Kidney (tissue), 14 donors: ENCODE results near the gene ASTL. TPM values are rescaled to one million over a fixed set of nuclear protein-coding genes. Genes with fewer than 3 reads are reported as not detected.

ENCODE experiments used
- DNase-seq, 5 donors: peaks; one replicate each; pipeline ENCODE4 v3.0.0-alpha.2; 2013 to 2020
- FAIRE-seq: peaks from 2 replicates; lab custom pipeline; 2012; peaks lifted over from hg19 to GRCh38; lab: Jason Lieb, UNC
- H3K27ac ChIP-seq, 2 donors: one replicate each; pipeline ENCODE4 v1.7.0; 2013; ENCODE audit warnings: low read depth in 2 of 2, low read length in 2 of 2, inconsistent platforms in 1 of 2
- H3K27me3 ChIP-seq: one replicate; pipeline ENCODE4 v1.7.1; 2013; ENCODE audit warnings: low read length, inconsistent platforms; ENCODE audit not compliant: control insufficient read depth, insufficient read depth
- H3K36me3 ChIP-seq, 3 donors: one replicate each; pipeline versions ENCODE4 v1.7.0 to v1.7.1; 2013; ENCODE audit warnings: low read length in 3 of 3, control low read depth in 1 of 3, inconsistent platforms in 1 of 3; ENCODE audit not compliant: insufficient read depth in 3 of 3, control insufficient read depth in 2 of 3
- H3K4me1 ChIP-seq, 3 donors: one replicate each; pipeline versions ENCODE4 v1.7.0 to v1.7.1; 2013; ENCODE audit warnings: low read length in 3 of 3, inconsistent platforms in 1 of 3, low read depth in 1 of 3; ENCODE audit not compliant: control insufficient read depth in 2 of 3, insufficient read depth in 2 of 3
- H3K4me3 ChIP-seq, 3 donors: one replicate each; pipeline versions ENCODE4 v1.7.0 to v1.8.1; 2013; ENCODE audit warnings: low read length in 3 of 3, control low read depth in 1 of 3, inconsistent platforms in 1 of 3
- H3K9ac ChIP-seq, 3 donors: one replicate each; pipeline versions ENCODE4 v1.7.0 to v1.7.1; 2013; ENCODE audit warnings: low read length in 3 of 3, control low read depth in 1 of 3, inconsistent platforms in 1 of 3
- H3K9me3 ChIP-seq, 3 donors: one replicate each; pipeline versions ENCODE4 v1.7.0 to v1.7.1; 2013; ENCODE audit warnings: low read length in 3 of 3, control low read depth in 1 of 3, inconsistent platforms in 1 of 3; ENCODE audit not compliant: control insufficient read depth in 2 of 3, insufficient read depth in 1 of 3
- intact Hi-C: fragments of 100-400 bp; cut with DNase I; formaldehyde crosslinking; loops from one replicate; pipeline ENCODE4 v1.11.1; 2022
- polyA plus RNA-seq: library from polyadenylated mRNA; stranded (reverse); fragments of 350-450 nt; fragmentation: Illumina TruSeq; extraction: RNeasy Lipid Tissue Mini Kit (QIAGEN cat#74804); gene quantifications from one replicate; pipeline ENCODE4 v1.2.3, GENCODE V29; 2014; ENCODE audit warnings: low read depth, low replicate concordance; ENCODE audit not compliant: insufficient read depth
- total RNA-seq: library from RNA; stranded (reverse); fragmentation: NEBNext Ultra II Directional; extraction: Animal tissue kit (Norgen Biotek cat#: 25700); gene quantifications from one replicate; pipeline ENCODE4 v1.2.1, GENCODE V29; 2021
- TF ChIP-seq, protein P1 (sequence below): IDR thresholded peaks from 3 replicates; pipeline ENCODE4 v1.5.1; 2012; ENCODE audit warnings: mild to moderate bottlenecking, moderate library complexity, borderline replicate concordance; ENCODE audit not compliant: insufficient read depth; ENCODE audit errors: extremely low read depth
- donor health status: control.
- donor health status: control.
- donor health status: control.
- donor health status: control.
- donor health status: control.
- donor health status: DM: yes; HTN: yes; CAD: no.
- donor health status: Normal renal cell carcinoma (clear cell type).

The ASTL gene
- total and polyA plus RNA-seq, 2 donors from 2014 or later: not detected

DNA sequence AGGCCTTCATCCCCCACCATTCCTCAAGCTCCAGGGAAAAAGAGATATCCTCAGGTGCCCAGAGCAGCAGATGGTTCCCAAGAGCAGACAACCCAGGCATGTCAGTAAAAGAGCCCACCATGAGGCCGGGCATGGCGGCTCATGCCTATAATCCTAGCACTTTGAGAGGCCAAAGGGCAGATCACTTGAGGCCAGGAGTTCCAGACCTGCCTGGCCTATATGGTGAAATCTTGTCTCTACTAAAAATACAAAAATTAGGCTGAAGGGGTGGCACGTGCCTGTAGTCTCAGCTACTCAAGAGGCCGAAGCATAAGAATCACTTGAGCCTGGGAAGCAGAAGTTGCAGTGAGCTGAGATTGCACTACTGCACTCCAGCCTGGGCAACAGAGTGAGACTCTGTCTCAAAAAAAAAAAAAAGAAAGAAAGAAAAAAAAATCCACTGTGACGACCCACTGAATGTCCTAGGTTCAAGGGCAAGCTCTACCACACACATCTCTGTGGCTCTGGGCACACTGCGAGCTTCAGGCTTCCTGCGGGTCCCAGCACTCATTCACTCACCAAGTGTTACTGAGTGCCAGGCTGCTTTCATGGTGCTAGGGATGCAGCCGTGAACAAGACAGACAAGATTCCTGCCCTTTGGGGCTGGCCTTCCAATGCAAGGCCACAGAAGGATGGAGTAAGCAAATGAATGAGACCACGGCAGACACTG, 13.4 kb upstream of the ASTL start:
- no peaks in the 10 kb centered on the region for H3K36me3 ChIP-seq
- H3K4me1 ChIP-seq: peaks cover 0 to 5% (median 0%) of the 10 kb centered on the region in 3 donors
- DNase-seq (no peak), FAIRE-seq (no peak)
- no peaks in the 10 kb centered on the region for H3K27me3 ChIP-seq
- intact Hi-C loops: no loop called here
- H3K9me3 ChIP-seq: no peaks in the 10 kb centered on the region
- no peak overlapping the region for H3K4me3 ChIP-seq
- TF ChIP-seq, protein P1, sequence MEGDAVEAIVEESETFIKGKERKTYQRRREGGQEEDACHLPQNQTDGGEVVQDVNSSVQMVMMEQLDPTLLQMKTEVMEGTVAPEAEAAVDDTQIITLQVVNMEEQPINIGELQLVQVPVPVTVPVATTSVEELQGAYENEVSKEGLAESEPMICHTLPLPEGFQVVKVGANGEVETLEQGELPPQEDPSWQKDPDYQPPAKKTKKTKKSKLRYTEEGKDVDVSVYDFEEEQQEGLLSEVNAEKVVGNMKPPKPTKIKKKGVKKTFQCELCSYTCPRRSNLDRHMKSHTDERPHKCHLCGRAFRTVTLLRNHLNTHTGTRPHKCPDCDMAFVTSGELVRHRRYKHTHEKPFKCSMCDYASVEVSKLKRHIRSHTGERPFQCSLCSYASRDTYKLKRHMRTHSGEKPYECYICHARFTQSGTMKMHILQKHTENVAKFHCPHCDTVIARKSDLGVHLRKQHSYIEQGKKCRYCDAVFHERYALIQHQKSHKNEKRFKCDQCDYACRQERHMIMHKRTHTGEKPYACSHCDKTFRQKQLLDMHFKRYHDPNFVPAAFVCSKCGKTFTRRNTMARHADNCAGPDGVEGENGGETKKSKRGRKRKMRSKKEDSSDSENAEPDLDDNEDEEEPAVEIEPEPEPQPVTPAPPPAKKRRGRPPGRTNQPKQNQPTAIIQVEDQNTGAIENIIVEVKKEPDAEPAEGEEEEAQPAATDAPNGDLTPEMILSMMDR: no peak
- H3K9ac ChIP-seq: no peak overlapping the region
- H3K27ac ChIP-seq: no peak overlapping the region

DNA sequence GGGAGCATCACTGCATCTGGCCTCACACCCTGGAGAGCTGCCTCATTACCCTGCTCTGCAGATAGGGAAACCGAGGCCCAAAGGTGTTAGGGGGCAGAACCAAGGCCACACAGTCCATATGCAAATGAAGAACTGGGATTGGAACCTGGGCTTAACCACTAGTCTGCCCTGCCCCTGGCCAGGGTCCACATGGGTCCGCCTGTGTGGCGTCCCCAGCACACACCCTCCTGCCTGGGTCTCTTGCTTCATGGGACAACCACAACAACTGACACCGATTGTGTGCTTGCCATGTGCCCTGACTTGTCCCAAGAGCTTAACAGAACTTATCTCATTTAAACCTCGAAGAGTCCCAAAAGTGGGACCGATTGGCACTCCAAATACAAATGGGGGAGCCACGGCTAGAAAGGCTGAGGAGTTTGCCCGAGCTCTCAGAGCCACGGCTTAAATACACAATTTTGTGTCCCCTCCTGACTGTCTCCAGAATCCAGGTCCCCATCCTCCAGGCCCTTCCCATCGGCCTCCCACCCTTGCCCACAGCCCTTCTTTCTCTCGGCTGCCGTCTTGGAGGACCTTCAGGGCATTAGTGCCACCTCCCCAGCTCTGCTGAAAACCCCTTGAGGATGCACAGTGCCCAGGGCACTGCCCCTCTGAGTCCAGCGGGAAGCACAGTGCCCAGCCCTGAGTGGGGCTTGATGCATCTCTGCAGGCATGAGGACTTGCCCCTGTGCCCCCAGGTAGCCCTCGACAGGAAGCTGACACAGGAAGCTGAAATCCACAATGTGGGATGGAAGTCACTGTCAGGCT, 12.7 kb upstream of the ASTL start:
- Histone ChIP-seq H3K9me3 (no peaks in the 10 kb centered on the region), H3K4me3 (no peak overlapping the region), H3K36me3 (no peaks in the 10 kb centered on the region), H3K27me3 (no peaks in the 10 kb centered on the region), H3K27ac (no peak overlapping the region), H3K4me1 (peaks cover 0 to 5% (median 4%) of the 10 kb centered on the region in 3 donors), H3K9ac (no peak overlapping the region)
- TF ChIP-seq, protein P1: no peak
- intact Hi-C loops: no loop called here
- peak in 1 of 5 donors; percentile 29 for DNase-seq
- FAIRE-seq: no peak

- Histone ChIP-seq H3K4me3 (no peak overlapping the region), H3K27ac (no peak overlapping the region), H3K36me3 (no peaks in the 10 kb centered on the region), H3K9ac (no peak overlapping the region), H3K4me1 (peaks cover 0 to 5% (median 5%) of the 10 kb centered on the region in 3 donors), H3K27me3 (no peaks in the 10 kb centered on the region), H3K9me3 (no peaks in the 10 kb centered on the region)
- TF ChIP-seq, protein P1: no peak
- DNase-seq (no peak), FAIRE-seq (no peak)
- intact Hi-C loops: no loop called here
Observed at GRCh38 chr2:96150007-96150640, 11.8 kb upstream of the ASTL start.
